Stimulated activated CD8-positive, alpha-beta memory T cell treated with anti-CD3 and anti-CD28 coated beads, Interleukin-7, amount 100 ng/mL, for 4 hours (primary cell): Measurements from ENCODE around the gene NECAB2.

Experiments used
- DNase-seq, 2 donors: peaks; one replicate each; pipeline ENCODE4 v3.0.0-alpha.2; 2020; ENCODE audit warnings: low read depth in 2 of 2

Gene NECAB2

DNA sequence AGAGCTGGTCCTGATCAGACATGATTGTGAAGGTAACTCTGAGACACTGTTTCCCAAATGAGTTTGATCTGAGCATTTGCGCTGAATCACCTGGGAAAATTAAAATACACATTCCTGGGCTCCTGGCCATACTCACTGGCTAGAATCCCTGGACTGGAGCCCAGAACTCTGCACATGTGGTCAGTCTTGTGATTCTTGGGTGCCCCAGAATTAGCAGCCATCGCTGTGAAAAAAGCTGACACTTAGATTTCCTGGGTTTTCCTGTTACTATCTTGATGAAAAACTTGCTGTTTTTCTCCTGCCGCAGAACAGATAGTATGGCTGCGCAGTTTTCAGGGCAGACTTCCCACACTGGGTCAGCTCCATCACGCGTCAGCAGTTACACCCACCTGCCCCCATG is 24.6 kb downstream of the NECAB2 start:
- no peak for DNase-seq

DNA sequence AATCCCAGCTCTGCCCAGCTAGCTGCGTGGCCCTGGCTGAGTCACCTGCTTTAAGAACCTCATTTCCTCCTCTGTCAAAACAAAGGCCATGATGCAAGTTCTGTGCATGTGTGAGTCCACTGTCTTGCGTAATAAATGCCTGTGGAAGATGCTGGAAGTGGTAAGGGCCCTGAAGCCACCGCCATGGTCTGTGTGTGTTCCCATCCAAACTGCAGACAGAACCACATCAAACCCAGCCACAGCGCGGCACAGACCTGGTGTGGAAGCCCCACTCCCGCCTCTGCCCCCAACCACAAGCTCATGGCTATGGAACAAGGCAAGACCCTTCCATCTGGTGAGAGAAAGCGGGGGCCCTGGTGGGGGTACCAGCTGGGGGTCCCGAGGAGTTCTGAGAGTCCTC is 26.0 kb downstream of the NECAB2 start:
- DNase-seq: no peak

DNA sequence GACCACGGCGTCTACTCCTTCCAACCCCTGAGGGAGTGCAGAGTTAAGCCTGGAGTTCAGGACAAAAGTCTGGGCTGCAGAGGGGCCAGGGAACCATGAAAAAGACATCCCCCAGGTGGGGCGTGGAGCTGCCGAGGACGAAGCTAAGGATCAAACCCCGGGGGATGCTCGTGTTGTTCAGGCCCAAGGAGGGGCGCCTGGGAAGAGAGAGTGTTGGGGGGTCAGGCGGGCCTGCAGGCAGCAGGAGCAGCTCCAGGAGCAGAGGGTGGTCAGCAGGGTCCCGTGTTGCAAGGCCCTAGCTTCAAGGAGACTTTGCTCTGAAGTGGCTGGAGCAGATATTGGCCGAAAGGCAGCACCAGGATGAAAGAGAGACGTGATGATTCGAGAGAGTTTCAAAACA is 26.7 kb downstream of the NECAB2 start:
- no peak for DNase-seq

DNA sequence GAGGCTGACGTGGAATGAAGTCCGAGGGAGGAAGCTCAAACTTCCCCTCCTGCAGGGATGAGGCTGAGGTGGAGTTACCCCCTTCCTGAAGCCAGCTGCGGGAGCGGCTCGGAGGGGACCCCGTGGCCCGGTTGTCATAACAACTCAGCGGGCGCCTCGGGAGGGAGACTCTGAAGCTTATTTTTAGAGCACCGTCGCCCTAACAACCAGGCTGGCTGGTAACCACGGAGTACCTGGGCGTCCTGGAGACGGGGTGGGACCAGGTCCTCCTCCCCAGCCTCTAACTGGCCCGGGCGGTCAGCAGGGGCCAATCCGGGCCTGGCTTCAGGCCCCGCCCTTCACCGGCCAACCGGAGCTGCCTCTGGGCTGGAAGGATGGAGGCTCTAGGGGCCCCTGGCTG is 27.7 kb downstream of the NECAB2 start:
- DNase-seq: no peak

DNA sequence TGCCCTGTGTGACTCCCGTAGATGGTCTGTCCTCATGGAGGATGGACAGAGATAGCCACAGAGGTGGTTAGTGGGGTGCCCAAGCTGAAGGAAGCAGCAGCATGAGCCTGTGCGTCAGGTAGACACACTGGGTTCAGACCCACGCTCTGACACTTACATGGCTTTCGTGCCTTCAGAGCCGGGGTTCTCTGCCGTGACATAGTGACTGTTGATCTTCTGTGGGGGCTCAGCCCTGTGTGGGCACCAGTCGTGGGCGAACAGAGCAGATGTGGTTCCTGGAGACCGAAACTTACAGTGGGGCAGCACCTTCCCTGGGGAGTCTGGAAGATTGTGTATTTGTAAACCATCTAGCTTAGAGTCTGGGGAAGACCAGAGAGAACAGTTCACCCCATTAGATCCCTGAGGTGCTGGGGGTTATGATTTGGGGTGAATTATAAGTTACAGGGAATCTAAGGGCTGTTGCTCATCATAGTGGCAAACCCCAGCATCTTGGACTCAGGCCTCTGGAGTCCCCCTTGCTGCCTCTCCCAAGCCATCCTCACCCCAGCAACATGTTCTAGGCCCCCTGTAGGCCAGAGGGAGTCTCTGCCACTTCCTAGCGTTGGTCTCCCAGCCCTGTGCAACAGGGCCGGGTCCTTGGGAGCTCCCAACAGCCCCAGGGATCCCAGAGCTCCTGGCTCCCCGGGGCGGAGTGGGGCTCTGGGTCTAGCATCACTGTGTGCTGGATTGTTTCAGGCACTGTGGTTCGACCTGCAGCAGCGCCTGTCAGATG is 28.6 kb downstream of the NECAB2 start:
- DNase-seq: no peak

GRCh38 chr16:83998091-83998490 is 30.0 kb downstream of the NECAB2 start:
- no peak for DNase-seq

DNA sequence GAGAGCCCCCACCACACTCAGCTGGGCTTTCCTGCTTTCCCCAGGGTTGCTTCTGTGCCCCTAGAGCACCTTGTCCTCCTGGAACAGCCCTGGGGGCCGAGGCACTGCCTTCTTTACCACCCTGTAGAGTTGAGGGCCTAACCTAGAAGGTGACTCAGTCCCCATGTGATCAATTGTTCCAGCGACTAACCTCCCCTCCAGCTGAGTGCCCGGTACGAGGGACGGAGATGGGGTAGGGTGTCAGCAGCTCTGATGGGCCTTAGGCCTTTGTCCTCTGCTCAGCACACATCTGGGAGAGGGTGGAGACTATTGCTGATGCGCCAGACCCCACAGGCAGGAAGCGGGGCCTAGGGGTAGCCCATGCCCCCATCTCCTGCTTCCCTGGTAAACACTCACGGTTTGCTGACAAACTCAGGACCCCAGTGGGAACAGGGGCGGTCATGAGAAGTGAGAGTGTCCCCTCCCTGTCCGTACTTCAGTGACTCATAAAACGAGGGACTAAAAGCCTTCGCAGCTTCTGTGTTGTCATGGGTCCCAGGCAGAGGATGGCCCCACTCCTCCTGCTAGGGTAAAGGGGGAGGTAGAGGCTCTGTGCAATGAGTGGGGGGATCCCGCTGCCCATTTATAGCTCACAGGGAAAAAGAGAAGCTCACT is 33.1 kb downstream of the NECAB2 start:
- no peak for DNase-seq

DNA sequence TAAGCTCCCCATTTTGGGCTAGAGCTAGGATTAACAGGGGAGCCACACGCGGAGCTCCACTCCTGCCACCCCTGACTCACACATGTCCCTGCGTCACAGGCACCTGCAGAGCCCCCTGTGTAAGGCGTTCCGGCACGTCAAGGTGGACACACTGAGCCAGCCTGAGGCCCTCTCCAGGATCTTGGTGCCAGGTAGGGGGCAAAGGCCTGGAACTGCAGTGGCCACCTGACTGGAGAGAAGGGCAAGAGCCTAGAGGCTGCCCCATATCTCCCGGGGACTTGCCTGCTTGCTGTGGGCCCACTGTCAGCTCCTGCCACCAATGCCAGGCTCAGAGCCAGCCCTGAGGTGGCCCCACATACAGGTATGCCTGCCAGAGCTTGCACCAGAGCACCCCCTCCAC is 33.7 kb downstream of the NECAB2 start:
- DNase-seq: no peak

DNA sequence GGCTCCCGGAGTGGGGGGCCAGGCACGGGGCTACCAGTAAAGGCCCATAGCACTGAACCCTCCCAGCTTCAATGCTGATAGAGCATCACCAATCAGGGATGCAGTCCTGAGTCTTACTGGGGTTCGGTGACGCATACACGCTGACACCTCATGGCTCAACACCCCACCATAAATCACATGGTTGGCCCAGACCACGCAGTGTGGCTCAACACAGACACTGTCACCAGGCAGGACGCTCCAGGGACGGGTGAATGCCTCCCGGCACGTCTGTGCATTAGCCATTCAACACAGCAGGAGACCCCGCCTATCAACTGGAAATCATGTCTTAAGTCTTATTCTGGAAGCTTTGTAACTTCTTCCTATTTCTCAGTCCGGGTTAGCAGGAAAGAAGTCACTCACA is 35.0 kb downstream of the NECAB2 start:
- DNase-seq: no peak

DNA sequence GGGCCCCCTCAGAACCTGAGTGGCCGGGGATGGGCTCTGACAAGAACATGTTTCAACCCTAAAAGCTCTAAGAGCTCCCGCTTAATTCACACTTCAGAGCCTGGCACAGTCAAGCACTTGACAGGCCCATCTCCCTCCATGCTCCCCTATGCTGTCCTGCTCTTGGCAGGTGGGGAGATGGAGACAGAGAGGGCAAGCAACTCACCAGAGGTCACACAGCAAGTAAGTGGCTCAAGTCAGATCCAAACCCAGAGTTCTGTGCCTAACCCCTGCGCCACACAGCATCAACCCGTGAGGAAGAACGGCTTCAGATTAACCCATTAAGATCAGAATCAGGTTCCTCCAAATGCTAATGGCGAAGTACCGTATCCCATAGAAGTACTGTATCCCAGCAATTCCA is 36.4 kb downstream of the NECAB2 start:
- DNase-seq: no peak

DNA sequence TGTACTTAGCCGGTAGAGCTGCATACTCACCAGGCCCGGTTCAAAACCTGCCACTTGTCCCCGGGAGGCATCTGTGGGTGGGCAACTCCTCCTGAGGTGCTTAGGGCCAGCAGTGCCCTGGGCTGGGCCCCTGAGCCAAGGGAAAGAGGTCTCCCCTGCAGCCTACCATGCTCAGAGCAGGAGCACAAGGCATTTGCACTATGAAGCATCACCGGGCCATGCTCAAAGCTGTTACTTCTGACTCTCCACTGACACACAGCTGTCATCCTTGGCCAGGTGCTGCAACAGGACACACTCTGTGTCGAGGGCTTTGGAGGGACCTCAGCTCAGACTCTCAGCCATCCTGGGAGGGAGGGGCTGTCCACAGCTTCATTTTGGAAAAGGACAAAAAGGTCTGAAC is 37.3 kb downstream of the NECAB2 start:
- no peak for DNase-seq

DNA sequence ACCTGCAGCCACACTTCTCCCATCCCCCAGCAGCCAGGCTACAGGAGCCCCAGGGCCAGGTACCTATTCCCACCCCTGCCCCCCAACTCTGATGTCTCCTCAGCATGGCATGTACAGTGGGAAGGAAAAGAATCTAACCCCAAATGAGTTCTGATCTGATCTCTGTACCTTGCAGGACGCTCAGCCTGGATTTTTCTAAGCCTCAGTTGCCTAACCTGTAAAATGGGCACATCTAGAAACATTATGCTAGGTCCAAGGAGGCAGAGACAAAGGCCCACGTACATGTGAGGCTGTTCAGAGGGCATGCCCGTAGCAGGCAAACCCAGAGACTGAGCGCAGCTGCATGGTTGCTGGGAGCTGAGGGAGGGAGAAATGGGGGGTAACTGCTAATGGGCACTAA is 39.5 kb downstream of the NECAB2 start:
- DNase-seq: no peak

GRCh38 chr16:84007965-84008364 is 39.9 kb downstream of the NECAB2 start:
- DNase-seq: no peak

GRCh38 chr16:84009282-84009681 is 41.2 kb downstream of the NECAB2 start:
- DNase-seq: no peak

GRCh38 chr16:84013787-84014569 is 45.9 kb downstream of the NECAB2 start:
- DNase-seq: peak; percentile 5 to 8

- no peak for DNase-seq
These were observed 46.7 kb downstream of the NECAB2 start for GRCh38 chr16:84014570-84015327.

DNA sequence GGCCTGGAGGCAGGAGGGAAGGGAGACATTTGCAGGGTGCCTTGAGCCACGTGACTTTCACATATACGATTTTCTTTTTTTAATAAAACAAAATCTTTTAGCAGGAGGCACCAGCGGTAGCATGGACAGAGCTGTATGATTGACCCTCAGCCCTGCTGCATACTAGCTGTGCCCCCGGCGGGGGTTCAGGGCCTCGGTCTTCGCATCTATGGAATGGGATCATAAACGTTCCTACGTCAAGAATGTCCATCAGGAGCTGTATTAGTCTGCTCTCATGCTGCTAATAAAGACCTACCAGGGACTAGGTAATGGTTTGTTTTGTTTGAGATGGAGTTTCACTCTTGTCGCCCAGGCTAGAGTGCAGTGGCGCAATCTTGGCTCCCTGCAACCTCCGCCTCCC is 47.4 kb downstream of the NECAB2 start:
- DNase-seq: no peak

GRCh38 chr16:84016477-84016876 is 48.4 kb downstream of the NECAB2 start:
- DNase-seq: no peak

GRCh38 chr16:84018710-84019109 is 50.7 kb downstream of the NECAB2 start:
- DNase-seq: no peak

GRCh38 chr16:84020353-84020752 is 52.3 kb downstream of the NECAB2 start:
- DNase-seq: no peak

DNA sequence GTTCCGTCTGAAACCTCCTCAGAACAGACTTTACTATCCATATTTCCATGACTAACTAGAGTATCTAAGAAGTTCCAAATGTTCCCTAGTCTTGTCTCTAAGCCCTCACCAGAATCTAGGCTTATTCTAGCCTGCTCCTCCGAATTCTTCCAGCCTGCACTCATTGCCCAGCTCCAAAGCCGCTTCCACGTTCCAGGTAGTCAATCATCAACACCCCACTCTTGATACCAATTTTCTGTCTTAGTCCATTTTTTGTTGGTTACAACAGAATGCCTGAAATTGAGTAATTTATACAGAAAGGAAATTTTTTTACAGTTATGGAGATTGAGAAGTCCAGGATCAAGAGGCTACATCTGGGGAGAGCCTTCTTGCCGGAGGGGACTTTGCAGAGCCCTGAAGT is 53.4 kb downstream of the NECAB2 start:
- no peak for DNase-seq

DNA sequence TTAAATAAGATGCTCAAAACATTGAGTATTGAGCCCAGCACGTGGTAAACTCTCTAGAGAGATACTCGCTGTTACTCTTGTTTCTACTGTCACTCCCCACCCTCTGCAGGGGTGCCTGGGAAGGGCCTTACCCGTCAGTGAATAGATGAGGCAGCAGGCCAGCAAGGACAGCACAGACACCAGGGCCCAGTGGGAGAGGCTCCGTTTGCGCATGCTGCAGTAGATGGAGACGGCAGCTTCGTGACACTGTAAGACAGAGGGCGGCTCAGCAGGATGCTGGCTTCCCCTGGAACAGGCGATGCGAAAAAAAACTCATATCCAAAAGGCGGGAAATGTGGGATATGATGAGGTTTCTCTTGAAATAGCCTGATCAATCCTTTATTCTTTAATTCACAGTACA is 54.6 kb downstream of the NECAB2 start:
- DNase-seq: no peak
